ENCODE data around the gene SLC47A2.

Gene SLC47A2

DNA sequence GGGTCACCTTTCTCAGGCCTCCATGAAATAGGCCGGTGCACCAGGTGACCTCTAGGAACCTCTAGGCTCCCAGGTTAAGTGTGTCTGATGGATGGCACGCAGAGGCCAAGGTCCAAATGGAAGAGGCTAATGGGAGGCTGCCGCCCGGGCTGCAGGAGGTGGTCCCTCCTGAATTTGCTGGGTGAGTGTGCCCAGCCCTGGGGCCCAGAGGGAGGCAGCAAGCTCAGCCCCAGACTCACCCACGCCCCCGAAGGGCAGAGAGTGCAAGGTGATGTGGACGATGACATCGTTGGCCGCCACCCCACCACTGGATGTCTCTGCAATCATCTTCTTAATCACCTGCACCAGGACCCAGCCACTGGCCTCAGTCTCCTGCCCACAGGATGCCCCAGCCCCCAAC, 22.4 kb upstream of the SLC47A2 start:
- Histone ChIP-seq H3K9ac (ENCODE audit: low read depth in 1 of 2, low read length in 2 of 2) (no peak overlapping the region), H3K9me3 (ENCODE audit: control insufficient read depth in 1 of 2, low read length in 2 of 2) (no peaks in the 10 kb centered on the region), H3K27ac (ENCODE audit: low read depth, low read length) (no peak overlapping the region), H3K4me3 (ENCODE audit: low read depth in 1 of 2, low read length in 2 of 2) (no peak overlapping the region), H3K36me3 (ENCODE audit: control insufficient read depth in 1 of 2, insufficient read depth in 2 of 2, low read length in 2 of 2) (no peaks in the 10 kb centered on the region), H3K4me1 (ENCODE audit: control insufficient read depth in 1 of 2, insufficient read depth in 2 of 2, low read length in 2 of 2) (peaks cover 14 to 22% of the 10 kb centered on the region in 2 donors), H3K27me3 (ENCODE audit: control insufficient read depth in 1 of 2, insufficient read depth in 2 of 2, low read length in 2 of 2) (no peaks in the 10 kb centered on the region)

DNA sequence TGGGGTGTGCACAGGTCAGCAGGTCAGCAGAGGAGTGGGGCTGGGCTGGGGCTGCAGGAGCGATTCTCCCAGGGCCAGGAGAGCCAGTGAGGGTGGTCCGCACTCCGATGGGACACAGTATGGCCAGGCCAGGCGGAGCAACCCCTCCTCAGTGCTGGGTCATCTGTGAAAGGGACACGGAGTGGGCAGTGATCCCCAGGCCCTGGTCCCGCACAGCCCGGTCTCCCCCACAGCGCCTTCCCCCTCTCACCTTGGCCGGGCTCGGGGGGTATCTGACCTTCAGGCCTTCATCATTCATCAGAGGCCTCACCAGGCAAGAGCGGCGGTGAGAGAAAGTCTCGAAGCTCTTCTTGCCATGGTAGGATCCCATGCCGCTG, 21.7 kb upstream of the SLC47A2 start:
- no peak overlapping the region for H3K27ac ChIP-seq (ENCODE audit: low read depth, low read length)
- no peak overlapping the region for H3K4me3 ChIP-seq (ENCODE audit: low read depth in 1 of 2, low read length in 2 of 2)
- H3K27me3 ChIP-seq (ENCODE audit: control insufficient read depth in 1 of 2, insufficient read depth in 2 of 2, low read length in 2 of 2), result no peaks in the 10 kb centered on the region
- H3K9me3 ChIP-seq (ENCODE audit: control insufficient read depth in 1 of 2, low read length in 2 of 2), result no peaks in the 10 kb centered on the region
- peaks cover 14 to 22% of the 10 kb centered on the region in 2 donors for H3K4me1 ChIP-seq (ENCODE audit: control insufficient read depth in 1 of 2, insufficient read depth in 2 of 2, low read length in 2 of 2)
- no peak overlapping the region for H3K9ac ChIP-seq (ENCODE audit: low read depth in 1 of 2, low read length in 2 of 2)
- no peaks in the 10 kb centered on the region for H3K36me3 ChIP-seq (ENCODE audit: control insufficient read depth in 1 of 2, insufficient read depth in 2 of 2, low read length in 2 of 2)

DNA sequence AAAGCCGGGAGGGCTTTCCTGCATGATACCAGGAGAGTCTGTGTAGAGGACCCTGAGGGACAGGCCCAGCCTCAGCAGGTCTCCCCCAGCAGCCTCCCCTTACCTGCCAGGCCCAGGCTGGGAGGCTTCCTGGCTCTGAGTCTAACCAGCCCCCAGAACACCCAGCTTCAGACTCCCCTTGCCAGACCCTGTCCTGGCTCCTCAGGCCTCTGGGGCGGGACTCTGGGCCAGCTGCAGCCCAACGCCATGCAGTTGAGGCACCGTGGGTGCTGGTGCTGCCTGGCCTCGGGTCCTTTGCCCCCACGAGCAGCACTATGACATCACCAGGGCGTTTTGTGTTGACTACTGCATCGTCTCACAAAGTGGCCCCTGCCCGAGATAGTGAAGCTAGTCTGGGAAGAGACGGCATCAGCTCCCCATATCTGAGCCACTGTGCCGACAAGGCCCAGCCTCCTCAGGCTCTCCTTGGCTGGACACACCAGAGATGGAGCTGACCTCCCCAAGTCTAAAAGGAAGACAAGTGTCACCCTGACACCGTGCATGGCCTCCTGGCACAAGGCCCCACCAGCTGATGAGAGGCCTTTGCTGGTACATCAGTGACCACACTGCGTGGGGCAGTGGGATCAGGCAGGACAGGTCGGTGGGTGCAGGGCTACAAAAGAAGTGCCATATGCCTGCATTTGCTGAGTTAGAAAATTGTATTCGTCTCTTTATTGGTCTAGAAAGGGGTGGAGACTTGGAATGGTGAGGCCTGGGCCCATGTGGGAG, 21.1 kb upstream of the SLC47A2 start:
- Histone ChIP-seq H3K4me3 (ENCODE audit: low read depth in 1 of 2, low read length in 2 of 2) (no peak overlapping the region), H3K4me1 (ENCODE audit: control insufficient read depth in 1 of 2, insufficient read depth in 2 of 2, low read length in 2 of 2) (peaks cover 14 to 22% of the 10 kb centered on the region in 2 donors), H3K27ac (ENCODE audit: low read depth, low read length) (no peak overlapping the region), H3K9me3 (ENCODE audit: control insufficient read depth in 1 of 2, low read length in 2 of 2) (no peaks in the 10 kb centered on the region), H3K36me3 (ENCODE audit: control insufficient read depth in 1 of 2, insufficient read depth in 2 of 2, low read length in 2 of 2) (no peaks in the 10 kb centered on the region), H3K9ac (ENCODE audit: low read depth in 1 of 2, low read length in 2 of 2) (no peak overlapping the region), H3K27me3 (ENCODE audit: control insufficient read depth in 1 of 2, insufficient read depth in 2 of 2, low read length in 2 of 2) (no peaks in the 10 kb centered on the region)

DNA sequence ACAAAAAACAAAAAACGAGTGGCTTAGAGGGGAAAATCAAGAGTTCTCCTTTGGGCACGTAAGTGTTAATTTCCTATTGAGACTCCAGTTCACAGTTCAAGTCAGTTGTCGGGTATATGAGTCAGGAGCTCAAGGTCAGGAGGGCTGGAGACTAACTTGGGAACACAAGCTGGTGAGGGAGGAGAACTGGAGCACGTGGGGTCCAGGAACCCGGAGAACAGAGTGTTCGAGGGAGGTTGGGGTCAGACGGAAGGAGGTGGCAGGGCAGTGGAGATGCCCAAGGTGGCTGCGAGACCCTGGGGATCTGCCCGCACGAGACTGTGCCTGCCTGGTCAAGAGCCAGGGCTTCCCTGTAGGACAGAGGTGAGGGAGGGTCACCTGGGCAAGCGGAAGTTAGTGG, 19.7 kb upstream of the SLC47A2 start:
- Histone ChIP-seq H3K4me3 (ENCODE audit: low read depth in 1 of 2, low read length in 2 of 2) (no peak overlapping the region), H3K4me1 (ENCODE audit: control insufficient read depth in 1 of 2, insufficient read depth in 2 of 2, low read length in 2 of 2) (peaks cover 14 to 22% of the 10 kb centered on the region in 2 donors), H3K27ac (ENCODE audit: low read depth, low read length) (no peak overlapping the region), H3K9ac (ENCODE audit: low read depth in 1 of 2, low read length in 2 of 2) (no peak overlapping the region), H3K9me3 (ENCODE audit: control insufficient read depth in 1 of 2, low read length in 2 of 2) (no peaks in the 10 kb centered on the region), H3K36me3 (ENCODE audit: control insufficient read depth in 1 of 2, insufficient read depth in 2 of 2, low read length in 2 of 2) (no peaks in the 10 kb centered on the region), H3K27me3 (ENCODE audit: control insufficient read depth in 1 of 2, insufficient read depth in 2 of 2, low read length in 2 of 2) (no peaks in the 10 kb centered on the region)

DNA sequence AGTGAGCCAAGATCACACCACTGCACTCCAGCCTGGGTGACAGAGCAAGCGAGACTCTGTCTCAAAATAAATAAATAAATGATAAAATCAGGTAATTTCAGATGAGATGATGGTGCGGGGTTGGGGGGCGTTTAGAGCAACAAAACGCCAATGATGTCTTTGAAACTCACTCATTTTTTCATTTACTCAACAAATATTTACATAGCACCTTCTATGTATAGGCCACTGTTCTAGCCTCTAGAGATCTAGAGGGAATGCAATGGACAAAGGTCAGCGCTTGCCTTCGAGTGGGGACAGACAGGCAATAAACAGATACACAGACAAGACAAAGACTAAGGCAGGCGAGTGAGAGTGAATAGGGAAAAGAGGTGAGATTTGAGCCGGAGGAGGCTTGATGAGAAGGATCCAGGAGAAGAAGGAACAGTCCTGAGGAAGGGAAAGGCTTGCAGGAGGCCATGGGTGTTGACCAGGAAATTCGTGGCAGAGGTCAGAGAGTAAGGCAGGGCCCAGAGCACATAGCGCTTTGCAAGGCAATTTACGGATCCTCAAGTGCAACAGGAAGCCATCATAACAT, 17.7 kb upstream of the SLC47A2 start:
- Histone ChIP-seq H3K27me3 (ENCODE audit: control insufficient read depth in 1 of 2, insufficient read depth in 2 of 2, low read length in 2 of 2) (no peaks in the 10 kb centered on the region), H3K27ac (ENCODE audit: low read depth, low read length) (no peak overlapping the region), H3K36me3 (ENCODE audit: control insufficient read depth in 1 of 2, insufficient read depth in 2 of 2, low read length in 2 of 2) (no peaks in the 10 kb centered on the region), H3K4me3 (ENCODE audit: low read depth in 1 of 2, low read length in 2 of 2) (no peak overlapping the region), H3K4me1 (ENCODE audit: control insufficient read depth in 1 of 2, insufficient read depth in 2 of 2, low read length in 2 of 2) (peaks cover 14 to 22% of the 10 kb centered on the region in 2 donors), H3K9me3 (ENCODE audit: control insufficient read depth in 1 of 2, low read length in 2 of 2) (no peaks in the 10 kb centered on the region), H3K9ac (ENCODE audit: low read depth in 1 of 2, low read length in 2 of 2) (no peak overlapping the region)

DNA sequence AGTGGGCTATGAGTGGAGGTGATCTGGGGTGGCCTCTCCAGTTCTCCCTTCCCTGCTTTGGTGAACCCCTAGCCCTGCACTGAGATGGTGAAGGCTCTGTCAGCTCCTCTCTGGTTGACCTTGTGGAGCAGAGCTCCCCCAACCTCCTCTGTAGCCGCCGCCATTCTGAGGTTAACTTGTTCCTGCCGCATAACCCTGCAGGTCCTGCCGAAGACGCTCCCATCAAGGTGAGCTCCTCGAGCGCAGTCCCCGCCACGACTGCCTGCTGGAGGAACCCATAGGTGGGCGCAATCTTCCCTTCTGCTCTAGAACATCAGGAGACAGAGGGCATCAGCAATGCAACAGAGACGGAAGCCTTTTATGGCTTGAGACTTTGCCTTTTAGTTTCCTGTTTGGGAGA, 15.2 kb upstream of the SLC47A2 start:
- H3K4me3 ChIP-seq (ENCODE audit: low read depth in 1 of 2, low read length in 2 of 2), result no peak overlapping the region
- no peaks in the 10 kb centered on the region for H3K27me3 ChIP-seq (ENCODE audit: control insufficient read depth in 1 of 2, insufficient read depth in 2 of 2, low read length in 2 of 2)
- no peak overlapping the region for H3K27ac ChIP-seq (ENCODE audit: low read depth, low read length)
- H3K9me3 ChIP-seq (ENCODE audit: control insufficient read depth in 1 of 2, low read length in 2 of 2), result no peaks in the 10 kb centered on the region
- H3K9ac ChIP-seq (ENCODE audit: low read depth in 1 of 2, low read length in 2 of 2), result no peak overlapping the region
- no peaks in the 10 kb centered on the region for H3K36me3 ChIP-seq (ENCODE audit: control insufficient read depth in 1 of 2, insufficient read depth in 2 of 2, low read length in 2 of 2)
- peaks cover 23 to 34% of the 10 kb centered on the region in 2 donors for H3K4me1 ChIP-seq (ENCODE audit: control insufficient read depth in 1 of 2, insufficient read depth in 2 of 2, low read length in 2 of 2)

DNA sequence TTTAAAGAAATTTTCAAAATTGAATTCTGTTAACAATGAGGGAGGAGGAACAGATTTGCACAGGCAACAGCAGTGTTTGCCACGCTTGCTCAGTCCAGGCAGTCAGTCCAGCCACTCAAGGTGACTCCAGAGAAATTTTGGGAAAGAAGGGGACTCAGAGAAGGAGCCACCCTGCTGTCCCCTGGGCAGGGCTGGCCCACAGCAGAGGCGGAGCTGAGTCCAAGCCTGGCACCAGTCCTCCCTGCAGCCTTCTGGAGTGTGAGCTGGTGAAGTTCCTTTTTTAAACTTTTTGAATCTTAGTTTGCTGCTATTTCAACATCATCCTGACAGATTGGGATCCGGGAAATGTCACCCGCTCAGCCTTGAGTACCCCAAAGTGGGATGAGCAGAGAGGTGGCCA, 14.5 kb upstream of the SLC47A2 start:
- Histone ChIP-seq H3K27ac (ENCODE audit: low read depth, low read length) (no peak overlapping the region), H3K36me3 (ENCODE audit: control insufficient read depth in 1 of 2, insufficient read depth in 2 of 2, low read length in 2 of 2) (no peaks in the 10 kb centered on the region), H3K27me3 (ENCODE audit: control insufficient read depth in 1 of 2, insufficient read depth in 2 of 2, low read length in 2 of 2) (no peaks in the 10 kb centered on the region), H3K4me1 (ENCODE audit: control insufficient read depth in 1 of 2, insufficient read depth in 2 of 2, low read length in 2 of 2) (peaks cover 19 to 28% of the 10 kb centered on the region in 2 donors), H3K4me3 (ENCODE audit: low read depth in 1 of 2, low read length in 2 of 2) (no peak overlapping the region), H3K9me3 (ENCODE audit: control insufficient read depth in 1 of 2, low read length in 2 of 2) (no peaks in the 10 kb centered on the region), H3K9ac (ENCODE audit: low read depth in 1 of 2, low read length in 2 of 2) (no peak overlapping the region)

DNA sequence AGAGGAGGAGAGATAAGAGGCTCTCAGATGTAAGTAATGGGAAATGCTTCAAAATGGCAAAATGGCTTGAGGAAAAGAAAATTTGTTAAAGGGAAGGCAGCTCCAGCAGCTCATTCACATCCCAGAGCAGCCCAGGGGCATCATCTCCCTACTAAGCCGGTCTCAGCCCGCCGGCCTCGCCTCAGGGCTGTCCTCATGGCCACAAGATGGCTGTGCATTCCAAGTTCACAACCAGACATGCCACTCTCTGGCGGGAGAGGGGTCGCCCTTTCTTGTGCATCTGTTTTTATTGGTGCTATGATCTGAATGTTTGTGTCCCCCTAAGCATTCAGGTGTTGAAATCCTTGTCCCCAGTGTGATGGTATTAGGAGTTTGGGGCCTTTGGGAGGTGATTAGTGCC, 13.5 kb upstream of the SLC47A2 start:
- Histone ChIP-seq H3K4me3 (ENCODE audit: low read depth in 1 of 2, low read length in 2 of 2) (no peak overlapping the region), H3K36me3 (ENCODE audit: control insufficient read depth in 1 of 2, insufficient read depth in 2 of 2, low read length in 2 of 2) (no peaks in the 10 kb centered on the region), H3K4me1 (ENCODE audit: control insufficient read depth in 1 of 2, insufficient read depth in 2 of 2, low read length in 2 of 2) (peaks cover 19 to 23% of the 10 kb centered on the region in 2 donors), H3K27ac (ENCODE audit: low read depth, low read length) (no peak overlapping the region), H3K9me3 (ENCODE audit: control insufficient read depth in 1 of 2, low read length in 2 of 2) (no peaks in the 10 kb centered on the region), H3K9ac (ENCODE audit: low read depth in 1 of 2, low read length in 2 of 2) (no peak overlapping the region), H3K27me3 (ENCODE audit: control insufficient read depth in 1 of 2, insufficient read depth in 2 of 2, low read length in 2 of 2) (no peaks in the 10 kb centered on the region)

DNA sequence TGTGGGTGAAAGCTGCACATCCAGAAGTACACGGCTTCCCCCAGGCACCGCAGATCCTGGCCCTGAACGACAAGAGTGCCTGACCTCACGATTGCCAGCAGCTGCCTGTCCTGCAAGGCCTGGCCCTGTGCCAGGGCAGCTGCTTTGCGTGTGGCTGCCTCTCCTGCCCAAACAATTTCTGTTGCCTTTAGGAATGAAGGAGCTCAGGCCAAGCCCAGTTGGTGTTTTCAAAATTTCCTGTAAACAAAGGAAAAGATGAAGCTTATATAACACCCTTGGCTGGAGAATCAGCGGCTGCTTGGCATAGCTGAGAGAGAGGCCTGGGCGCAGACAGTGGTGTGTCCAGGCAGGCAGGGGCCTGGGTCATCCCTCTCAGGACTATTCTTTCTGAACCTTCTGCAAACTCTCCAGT, 11.7 kb upstream of the SLC47A2 start:
- H3K4me1 ChIP-seq (ENCODE audit: control insufficient read depth in 1 of 2, insufficient read depth in 2 of 2, low read length in 2 of 2), result peaks cover 15 to 19% of the 10 kb centered on the region in 2 donors
- H3K9ac ChIP-seq (ENCODE audit: low read depth in 1 of 2, low read length in 2 of 2), result peak overlapping the region; percentile 30 to 48
- no peak overlapping the region for H3K4me3 ChIP-seq (ENCODE audit: low read depth in 1 of 2, low read length in 2 of 2)
- no peaks in the 10 kb centered on the region for H3K27me3 ChIP-seq (ENCODE audit: control insufficient read depth in 1 of 2, insufficient read depth in 2 of 2, low read length in 2 of 2)
- H3K36me3 ChIP-seq (ENCODE audit: control insufficient read depth in 1 of 2, insufficient read depth in 2 of 2, low read length in 2 of 2), result no peaks in the 10 kb centered on the region
- peak overlapping the region; percentile 76 for H3K27ac ChIP-seq (ENCODE audit: low read depth, low read length)
- H3K9me3 ChIP-seq (ENCODE audit: control insufficient read depth in 1 of 2, low read length in 2 of 2), result no peaks in the 10 kb centered on the region

DNA sequence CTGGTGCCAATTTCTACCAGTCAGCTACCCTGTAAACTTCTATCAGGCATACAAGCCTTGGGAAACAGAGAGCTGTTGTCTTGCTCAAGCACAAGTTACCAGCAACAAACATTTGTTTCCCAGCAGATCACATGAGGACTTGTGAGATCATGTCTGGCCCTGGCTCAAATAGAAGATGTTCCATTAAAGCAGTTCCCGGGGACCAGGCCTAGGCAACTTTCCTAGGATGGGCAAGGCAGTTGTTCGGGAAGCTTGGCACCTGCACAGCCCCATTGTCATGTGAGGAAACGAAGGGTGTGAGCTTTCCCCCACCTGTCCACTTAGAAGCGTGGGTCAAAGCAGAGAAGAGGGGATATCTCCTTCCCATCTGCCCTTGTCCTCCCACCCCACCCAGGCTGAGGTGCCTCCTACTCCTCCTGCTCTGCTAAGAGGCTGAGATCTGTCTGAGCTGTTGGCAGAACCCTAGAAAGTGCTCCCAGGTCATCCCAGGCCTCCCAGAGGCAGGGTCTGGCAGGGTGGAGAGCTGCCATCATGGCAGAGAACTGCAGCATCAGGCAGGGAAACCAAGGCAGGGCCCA, 11.2 kb upstream of the SLC47A2 start:
- Histone ChIP-seq H3K9ac (ENCODE audit: low read depth in 1 of 2, low read length in 2 of 2) (peak overlapping the region; percentile 30 to 48), H3K4me1 (ENCODE audit: control insufficient read depth in 1 of 2, insufficient read depth in 2 of 2, low read length in 2 of 2) (peaks cover 15 to 19% of the 10 kb centered on the region in 2 donors), H3K9me3 (ENCODE audit: control insufficient read depth in 1 of 2, low read length in 2 of 2) (no peaks in the 10 kb centered on the region), H3K4me3 (ENCODE audit: low read depth in 1 of 2, low read length in 2 of 2) (no peak overlapping the region), H3K27ac (ENCODE audit: low read depth, low read length) (peak overlapping the region; percentile 76), H3K36me3 (ENCODE audit: control insufficient read depth in 1 of 2, insufficient read depth in 2 of 2, low read length in 2 of 2) (no peaks in the 10 kb centered on the region), H3K27me3 (ENCODE audit: control insufficient read depth in 1 of 2, insufficient read depth in 2 of 2, low read length in 2 of 2) (no peaks in the 10 kb centered on the region)
